NOMO-1 treated with dmso at 0.1 percent for 144 hours (cell line): Measurements from ENCODE around the gene OR51F2.
"Not testable (repeated sequence)": the region's sequence is repeated elsewhere in the genome, so short reads cannot be mapped to it uniquely, and the experiment has no call there.

Experiments
- DNase-seq: peaks from one replicate; lab custom pipeline; 2025; ENCODE audit not compliant: unreplicated experiment; lab: John Stamatoyannopoulos, UW

Gene OR51F2, protein sequence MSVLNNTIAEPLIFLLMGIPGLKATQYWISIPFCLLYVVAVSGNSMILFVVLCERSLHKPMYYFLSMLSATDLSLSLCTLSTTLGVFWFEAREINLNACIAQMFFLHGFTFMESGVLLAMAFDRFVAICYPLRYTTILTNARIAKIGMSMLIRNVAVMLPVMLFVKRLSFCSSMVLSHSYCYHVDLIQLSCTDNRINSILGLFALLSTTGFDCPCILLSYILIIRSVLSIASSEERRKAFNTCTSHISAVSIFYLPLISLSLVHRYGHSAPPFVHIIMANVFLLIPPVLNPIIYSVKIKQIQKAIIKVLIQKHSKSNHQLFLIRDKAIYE

DNA sequence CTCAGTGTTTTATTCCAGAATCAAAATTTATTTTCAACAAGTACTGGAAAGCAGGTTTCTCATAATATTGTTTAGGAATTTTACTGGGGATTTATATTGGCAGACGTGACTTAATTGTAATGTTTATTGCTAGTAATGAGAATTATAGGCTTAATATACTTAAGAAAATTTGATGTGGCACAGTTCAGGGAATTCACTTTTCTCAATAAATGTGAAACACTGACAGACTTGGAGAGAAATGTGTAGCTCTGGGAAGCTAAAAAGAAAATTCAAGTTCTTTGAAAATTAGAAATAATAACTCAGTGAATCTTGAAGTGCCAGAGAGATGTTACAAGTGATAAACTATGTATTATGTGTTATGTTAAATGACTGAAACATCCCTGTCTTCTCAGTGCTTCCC is at the start of gene OR51F2:
Gene OR51F2 (plus strand): TSS at position 301 of the 400 bp plus-strand sequence. CDS start 101 bp downstream, outside the sequence.
- no peak for DNase-seq

DNA sequence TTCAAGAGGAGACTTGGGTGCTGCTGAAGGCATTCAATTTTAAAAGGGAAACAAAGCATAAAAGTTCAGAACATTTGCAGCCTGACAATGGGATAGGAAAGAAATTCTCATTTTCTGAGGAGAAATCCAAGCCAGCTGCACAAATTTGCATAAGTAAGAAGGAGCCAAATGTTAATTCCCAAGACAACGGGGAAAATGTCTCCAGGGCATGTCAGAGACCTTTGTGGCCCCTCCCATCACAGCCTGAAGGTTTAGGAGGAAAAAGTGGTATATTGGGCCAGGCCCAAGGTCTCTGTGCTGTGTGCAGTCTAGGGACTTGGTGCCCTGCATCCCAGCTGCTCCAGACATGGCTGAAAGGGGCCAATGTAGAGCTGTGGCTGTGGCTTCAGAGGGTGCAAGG is 38.7 kb upstream of the OR51F2 start:
- DNase-seq: no peak

DNA sequence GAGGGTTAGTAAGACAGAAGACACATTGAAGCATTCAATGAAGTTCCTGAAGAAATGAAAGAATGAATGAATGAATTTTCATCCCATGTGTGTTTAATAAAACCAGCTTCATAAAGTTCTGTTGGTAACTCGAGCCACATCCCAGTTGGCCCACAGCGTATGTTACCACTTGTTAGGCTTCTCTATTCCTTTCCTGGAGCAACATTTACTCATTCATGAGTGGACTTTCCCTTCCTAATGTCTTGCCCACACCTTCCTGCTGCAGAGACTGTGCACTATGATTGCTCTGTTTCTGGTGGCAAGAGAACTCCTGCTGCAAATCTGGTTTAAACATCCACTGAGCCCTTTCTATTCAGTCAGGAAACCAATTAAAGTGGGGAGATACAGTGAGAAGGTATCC is 23.9 kb upstream of the OR51F2 start:
- no peak for DNase-seq

DNA sequence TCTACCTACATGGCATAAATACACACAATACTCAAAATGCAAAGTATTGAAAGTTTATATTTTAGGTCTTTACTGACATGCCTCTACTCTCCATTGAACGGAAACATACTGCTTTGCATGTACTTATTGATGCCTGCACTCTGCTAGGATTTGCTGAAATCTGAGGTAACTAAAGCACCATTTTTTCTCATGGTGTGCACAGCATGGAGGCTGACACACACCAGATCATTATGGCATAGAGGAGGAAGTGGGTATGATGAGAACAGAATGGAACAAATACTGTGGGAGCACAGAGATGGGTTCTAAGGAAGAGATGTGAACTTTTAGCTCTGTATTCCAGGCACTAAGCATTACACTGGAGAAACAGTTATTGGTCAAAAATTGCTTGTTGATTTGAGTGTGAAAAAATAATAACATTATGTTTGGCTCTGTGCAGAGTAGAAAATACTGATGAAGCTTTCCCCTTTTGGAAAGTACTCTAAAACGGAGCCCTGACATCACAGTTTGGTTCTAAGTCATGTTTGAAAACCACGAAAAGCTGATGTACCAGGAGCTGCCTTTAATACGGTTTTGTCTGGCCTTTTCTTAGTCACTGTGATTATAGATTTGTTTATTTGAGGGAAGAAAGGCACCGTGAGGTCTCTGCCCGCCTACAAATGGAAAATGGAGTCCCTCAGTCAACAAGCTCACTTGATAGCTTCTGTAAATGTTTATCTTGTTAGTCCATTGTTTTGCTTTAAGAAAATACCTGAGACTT is 22.5 kb upstream of the OR51F2 start:
- no peak for DNase-seq

DNA sequence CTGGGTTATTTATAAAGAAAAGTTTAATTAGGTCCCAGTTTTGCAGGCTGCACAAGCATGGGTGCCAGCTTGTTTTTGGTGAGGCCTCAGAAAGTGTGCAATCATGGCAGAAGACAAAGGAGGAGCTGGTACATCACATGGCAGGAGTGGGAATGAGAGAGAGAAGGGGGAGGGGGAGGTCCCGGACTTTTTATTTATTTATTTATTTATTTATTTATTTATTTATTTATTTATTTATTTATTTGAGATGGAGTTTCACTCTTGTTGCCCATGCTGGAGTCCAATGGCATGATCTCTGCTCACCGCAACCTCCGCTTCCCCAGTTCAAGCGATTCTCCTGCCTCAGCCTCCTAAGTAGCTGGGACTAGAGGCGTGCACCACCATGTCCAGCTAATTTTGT is 19.8 kb upstream of the OR51F2 start:
- not testable (repeated sequence) for DNase-seq

DNA sequence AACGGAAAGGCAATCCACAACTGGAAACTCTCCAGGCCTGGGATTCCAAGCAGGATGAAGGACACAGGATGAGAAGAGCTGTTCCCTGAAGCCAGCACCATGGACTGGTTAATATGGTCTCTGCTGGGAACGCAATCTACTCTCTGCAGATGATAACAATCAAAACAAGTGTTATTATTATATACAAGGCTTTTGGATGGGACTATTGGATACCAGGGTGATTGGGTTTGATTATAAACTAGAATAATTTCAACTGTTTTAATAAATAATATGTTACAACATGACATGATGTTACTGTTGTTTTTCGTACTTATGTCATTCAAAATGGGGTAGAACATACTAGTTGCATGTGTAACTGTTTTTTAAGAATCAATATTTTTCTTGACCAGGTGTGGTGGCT is 16.8 kb upstream of the OR51F2 start, which contains the start of gene OR52R1:
Gene OR52R1 (minus strand): TSS at position 101 of the 400 bp plus-strand sequence. CDS start 0 bp downstream, at position 101.
- no peak for DNase-seq

DNA sequence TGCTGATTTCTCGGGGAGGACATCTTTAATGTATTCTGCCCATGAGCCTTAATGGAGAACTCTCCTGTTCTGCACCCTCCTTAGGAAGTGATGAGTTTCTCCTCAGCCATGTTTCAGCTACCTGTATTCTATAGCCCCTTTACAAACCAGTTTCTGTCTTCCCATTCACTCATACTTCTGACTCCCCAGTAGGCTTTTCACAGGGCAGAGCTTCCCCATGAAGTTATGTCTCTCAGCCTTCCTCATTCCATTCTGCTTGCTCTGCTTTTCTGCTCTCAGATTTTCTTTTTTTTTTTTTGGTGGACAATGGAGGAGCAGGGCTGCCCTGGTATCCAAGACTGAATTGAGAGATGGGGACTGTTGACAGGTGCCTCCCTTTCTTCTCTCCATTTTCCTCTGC is 12.6 kb upstream of the OR51F2 start:
- no peak for DNase-seq

DNA sequence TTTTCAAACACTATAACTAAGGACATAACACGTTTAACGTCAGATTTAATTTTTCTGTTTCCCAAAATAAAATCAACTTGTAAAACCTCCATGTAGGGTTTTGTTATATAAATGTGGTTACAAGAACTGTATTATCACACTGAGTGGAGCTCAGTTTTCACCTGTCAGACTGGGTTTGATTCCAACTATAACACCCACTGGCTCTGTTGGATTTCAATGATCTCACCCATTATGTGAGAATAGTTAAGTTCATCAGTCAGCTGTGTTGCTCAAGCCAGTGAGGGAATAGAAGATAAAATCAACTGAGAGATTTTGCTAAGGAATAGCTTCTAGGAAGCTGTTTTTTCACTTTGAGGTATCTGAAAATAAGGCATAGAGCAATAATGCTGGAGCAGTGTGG is 11.9 kb upstream of the OR51F2 start:
- no peak for DNase-seq

DNA sequence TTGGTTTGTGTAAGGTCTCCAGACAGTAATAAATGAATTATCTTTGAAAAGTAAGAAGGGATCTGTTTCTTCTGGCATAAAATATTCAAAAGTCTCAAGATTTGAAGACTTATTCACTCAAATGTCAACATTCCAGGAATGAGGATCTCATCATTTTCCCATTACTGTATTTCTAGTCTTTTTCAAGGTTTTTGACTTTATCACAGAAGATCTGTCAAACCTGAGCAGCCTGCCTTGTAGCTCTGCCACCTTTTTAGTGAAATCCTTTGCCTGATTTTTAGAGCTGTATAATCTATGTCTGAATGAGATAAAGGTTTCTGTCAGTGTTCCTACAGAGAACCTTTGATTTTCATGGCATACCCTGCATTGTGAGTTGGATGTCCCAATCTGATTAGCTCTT is 4.0 kb downstream of the OR51F2 start:
- no peak for DNase-seq

DNA sequence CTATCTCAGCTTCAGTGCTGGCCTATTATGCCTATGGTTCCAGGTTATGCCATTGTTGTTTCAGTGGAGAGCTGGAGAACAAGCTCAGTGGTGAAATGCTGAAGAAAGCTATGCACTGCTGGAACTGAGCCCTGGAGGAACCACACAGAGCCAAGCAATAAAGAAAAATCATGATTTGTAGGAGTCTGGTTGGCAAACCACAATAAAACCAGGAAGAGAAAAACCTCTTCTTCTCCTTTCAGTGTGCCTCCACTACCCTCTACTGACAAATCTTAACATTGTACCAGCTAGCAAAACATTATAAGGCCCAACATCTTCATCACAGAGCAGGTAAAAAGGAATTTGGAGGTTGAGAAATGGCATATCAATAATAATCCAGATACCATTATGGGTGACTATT is 5.3 kb downstream of the OR51F2 start:
- DNase-seq: no peak

DNA sequence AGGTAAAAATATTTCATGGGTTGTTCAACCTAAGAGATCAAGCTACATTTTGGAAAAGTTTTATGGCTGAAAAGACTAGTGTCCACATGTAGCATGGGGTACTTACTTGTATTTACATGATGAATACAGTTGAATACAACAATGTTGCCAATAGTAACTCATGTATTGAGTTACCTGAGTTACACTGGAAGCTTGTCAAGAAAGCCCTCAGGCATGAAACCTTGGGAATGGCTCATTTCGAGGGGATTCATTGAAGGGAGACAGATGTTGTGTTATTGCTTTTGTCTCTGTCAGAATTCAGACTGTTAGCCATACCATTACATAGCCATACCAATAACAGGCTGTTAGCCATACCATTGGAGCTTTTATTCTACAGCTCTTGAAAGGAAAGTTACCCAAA is 9.2 kb downstream of the OR51F2 start:
- no peak for DNase-seq

DNA sequence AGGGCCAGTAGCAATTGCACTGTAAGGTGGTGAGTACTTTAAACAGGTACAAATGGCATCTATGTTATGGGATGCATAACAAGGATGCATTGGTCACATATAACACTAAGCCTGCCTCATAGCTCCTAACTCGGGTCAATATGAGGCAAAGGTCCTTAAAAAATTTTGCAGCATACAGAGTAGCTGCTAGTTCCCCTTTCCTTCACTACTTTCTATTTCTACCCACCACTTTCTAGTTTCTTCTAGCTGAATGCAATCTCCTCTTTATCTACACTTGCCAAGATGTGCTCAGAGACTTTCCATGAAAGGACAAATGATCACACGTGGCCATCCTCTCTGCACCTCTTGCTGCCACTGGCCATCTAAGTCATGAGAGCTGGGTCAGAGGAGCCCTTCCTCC is 9.8 kb downstream of the OR51F2 start:
- no peak for DNase-seq

DNA sequence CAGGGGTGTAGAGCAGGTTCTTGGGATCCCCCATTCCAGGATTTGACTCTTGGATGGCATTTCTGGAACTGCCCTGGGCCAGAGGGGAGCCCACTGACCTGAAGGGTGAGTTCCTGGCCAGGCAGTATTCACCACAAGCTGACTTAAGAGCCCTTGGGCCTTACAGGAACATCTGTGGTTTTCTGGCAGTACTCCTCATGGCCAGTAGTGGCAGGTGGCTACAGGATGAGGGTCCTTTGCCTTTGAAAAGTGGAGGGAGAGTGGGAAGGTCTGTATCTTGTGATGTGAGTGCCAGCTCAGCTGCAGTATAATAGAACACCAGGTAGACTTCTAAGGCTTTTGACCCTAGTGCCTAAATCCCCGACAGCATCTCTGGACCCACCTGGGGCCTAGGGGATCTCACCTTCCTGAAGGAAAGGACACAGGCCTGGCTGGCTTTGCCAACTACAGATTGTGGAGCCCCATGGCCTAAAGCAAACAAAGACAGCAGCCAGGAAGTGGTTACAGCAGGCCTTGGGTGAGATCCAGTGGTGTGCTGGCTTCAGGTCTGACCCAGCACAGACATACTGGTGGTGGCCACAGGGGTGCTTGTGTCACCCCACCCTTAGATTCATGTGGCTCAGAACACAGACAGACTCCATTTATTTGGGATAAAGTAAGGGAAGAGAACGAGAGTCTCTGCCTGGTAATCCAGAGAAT is 18.9 kb downstream of the OR51F2 start:
- no peak for DNase-seq

DNA sequence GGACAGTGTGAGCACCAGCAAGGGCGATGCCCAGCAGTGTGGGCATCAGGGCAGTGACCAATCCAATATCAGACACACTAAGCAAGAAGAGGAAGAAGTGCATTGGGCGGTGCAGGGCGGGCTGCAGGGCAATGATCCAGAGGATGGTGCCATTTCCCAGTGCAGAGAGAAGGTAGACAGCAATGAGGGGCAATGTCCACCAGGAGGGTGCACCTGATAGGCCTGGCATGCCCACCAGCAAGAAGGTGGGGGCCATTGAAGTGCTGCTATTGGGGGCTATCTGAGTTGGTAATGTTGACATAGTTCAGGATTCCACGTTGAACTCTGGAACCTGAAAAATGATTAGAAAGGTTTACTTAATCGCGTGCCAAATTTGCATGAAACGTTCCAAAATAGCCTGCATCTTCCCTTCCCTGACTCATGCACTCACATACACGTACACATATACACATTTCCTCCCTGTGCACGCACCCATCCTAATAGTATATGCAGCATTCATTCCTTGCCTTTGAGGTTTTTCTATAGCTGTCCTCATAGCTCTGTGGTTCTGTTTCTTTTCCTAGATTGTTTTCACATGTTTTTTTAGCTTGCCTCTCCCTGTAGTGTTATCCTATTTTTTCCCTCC is 27.9 kb downstream of the OR51F2 start, which contains the start of gene OR51S1:
Gene OR51S1 (minus strand): TSS at position 301 of the 625 bp plus-strand sequence. CDS start 0 bp downstream, at position 301.
- no peak for DNase-seq

DNA sequence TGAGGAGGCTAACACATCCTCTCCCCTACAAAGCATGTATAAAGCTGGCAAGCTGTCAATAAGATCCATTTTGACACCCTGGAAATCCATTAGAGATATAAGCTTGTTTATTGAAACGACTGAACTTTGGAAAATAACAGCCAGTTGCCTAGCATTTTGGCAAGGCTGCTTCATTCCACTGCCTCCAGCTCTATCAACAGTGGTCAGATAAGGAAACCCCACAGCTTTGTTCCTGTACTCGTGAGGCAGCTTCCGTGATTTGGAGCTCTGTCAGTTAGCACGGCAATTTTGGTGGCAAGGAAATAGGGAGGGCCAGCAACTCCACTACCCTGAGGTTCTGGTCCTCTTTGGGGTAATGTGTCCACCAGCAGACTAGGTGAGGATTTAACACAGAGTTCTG is 29.9 kb downstream of the OR51F2 start:
- DNase-seq: no peak

DNA sequence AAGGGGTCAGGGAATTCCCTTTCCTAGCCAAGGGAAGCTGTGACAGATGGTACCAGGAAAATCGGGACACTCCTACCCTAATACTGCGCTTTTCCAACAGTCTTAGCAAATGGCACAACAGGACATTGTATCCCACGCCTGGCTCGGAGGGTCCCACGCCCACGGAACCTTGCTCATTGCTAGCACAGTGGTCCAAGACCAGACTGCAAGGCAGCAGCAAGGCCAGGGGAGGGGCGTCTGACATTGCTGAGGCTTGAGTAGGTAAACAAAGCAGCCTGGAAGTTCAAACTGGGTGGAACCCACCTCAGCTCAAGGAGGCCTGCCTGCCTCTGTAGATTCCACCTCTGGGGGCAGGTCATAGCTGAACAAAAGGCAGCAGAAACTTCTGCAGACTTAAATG is 33.2 kb downstream of the OR51F2 start:
- DNase-seq: not testable (repeated sequence)

DNA sequence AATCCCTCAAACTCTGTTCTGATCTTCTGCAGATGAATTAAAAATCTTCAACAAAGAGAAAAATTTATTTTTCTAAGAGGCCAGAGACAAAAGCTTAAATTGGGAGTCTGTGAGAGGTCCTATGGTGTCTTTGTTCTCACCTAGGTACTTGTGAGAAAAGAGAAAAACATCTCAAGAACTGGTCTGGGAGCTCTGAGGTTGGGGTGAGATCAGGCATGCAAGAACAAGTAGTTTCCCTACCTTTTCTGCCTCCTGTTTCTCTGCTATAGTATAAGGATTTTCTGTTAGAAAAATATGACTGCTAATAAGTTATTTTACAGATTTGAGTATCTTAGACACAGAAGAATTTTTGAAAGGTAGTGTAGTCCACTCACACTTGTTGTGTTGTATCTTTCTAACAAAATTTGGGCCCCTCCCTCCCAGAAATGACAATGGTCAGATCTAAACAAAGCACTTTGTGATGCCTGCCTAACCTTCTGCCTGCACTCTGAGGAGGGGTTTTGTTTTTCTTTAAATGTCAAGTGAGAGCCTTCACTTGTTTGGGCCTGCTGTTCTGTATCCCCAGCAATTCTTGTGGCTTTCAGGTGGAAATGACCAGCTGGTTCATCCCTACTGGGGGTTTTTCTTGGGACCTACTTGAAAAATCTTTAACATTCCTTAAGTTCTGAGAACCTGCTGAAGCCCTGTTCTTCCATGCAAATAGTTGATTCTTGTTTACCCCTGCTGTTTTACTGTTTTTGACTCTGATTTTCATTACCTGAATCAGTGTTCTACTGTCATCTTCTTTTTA is 41.5 kb downstream of the OR51F2 start:
- DNase-seq: no peak

DNA sequence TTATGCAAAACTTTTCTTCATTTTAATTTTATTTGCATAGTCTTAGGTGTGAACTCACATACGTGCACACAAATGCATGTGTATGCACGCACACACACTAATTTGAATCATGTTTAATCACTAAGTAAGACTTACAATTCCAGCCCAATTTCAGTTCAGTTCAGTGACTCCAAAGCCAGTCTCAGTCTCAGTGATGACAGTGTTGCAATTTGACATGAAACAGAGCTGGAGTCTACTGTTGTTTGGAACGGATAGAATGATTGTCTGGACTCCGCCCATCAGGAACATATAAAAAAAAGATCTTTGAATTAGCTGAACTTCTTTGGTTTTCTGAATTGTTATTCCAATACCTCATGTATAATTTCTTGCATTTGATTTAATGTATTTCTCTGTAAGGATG is 42.8 kb downstream of the OR51F2 start:
- DNase-seq: no peak

DNA sequence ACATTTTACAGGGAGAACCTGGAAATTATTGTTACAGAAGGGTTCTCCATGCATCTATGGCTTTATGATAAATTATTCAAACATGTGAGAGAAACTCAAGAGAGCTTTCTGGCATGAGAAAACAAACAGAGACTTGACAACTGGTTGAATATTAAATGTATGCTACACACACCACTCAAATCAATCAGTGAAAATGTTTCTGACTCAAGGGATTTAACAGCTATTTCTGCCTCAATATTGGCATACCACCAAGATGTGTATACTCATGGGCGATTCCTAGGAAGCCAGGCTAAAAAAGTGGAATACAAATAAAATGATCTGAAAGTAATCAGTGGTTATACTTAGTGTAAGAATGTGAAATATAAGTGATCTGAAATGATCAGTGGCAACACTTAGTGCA is 44.7 kb downstream of the OR51F2 start:
- DNase-seq: no peak
